H9 (cell line): Measurements from ENCODE around the gene PHF12. TPM values are rescaled to one million over a fixed set of nuclear protein-coding genes. Genes with fewer than 3 reads are reported as not detected.

ENCODE experiments used
- DNase-seq: peaks from one replicate; pipeline ENCODE4 v3.0.0-alpha.2; 2017
- H2AFZ ChIP-seq: one replicate; pipeline ENCODE4 v1.6.1; 2013; ENCODE audit warnings: mild to moderate bottlenecking, low read length, control low read depth, moderate library complexity
- H2AK5ac ChIP-seq: 2 replicates; pipeline ENCODE4 v1.6.1; 2013; ENCODE audit warnings: low read length, control low read depth, mixed read lengths; ENCODE audit not compliant: insufficient read length
- H2BK120ac ChIP-seq: one replicate; pipeline ENCODE4 v1.6.1; 2013; ENCODE audit warnings: low read depth, mild to moderate bottlenecking, low read length, control low read depth, inconsistent platforms; ENCODE audit not compliant: poor library complexity, severe bottlenecking
- H2BK12ac ChIP-seq: 2 replicates; pipeline ENCODE4 v1.6.1; 2013; ENCODE audit warnings: low read length, control low read depth, mixed read lengths, low read depth; ENCODE audit not compliant: insufficient read length
- H2BK15ac ChIP-seq: 2 replicates; pipeline ENCODE4 v1.6.1; 2013; ENCODE audit warnings: low read depth, low read length, control low read depth
- H2BK20ac ChIP-seq: one replicate; pipeline ENCODE4 v1.6.1; 2013; ENCODE audit warnings: low read depth, mild to moderate bottlenecking, low read length, control low read depth, inconsistent platforms; ENCODE audit not compliant: poor library complexity, severe bottlenecking
- H2BK5ac ChIP-seq: 2 replicates; pipeline ENCODE4 v1.6.1; 2013; ENCODE audit warnings: low read length, control low read depth, mixed read lengths; ENCODE audit not compliant: insufficient read length
- H3K14ac ChIP-seq: 2 replicates; pipeline ENCODE4 v1.6.1; 2013; ENCODE audit warnings: low read length, control low read depth; ENCODE audit not compliant: insufficient read depth
- H3K18ac ChIP-seq: 2 replicates; pipeline ENCODE4 v1.6.1; 2013; ENCODE audit warnings: low read depth, mild to moderate bottlenecking, mixed read lengths, low read length, control low read depth; ENCODE audit not compliant: insufficient read length
- H3K23ac ChIP-seq: 2 replicates; pipeline ENCODE4 v1.6.1; 2013; ENCODE audit warnings: low read length, control low read depth, mixed read lengths, low read depth; ENCODE audit not compliant: insufficient read length
- H3K23me2 ChIP-seq: 2 replicates; pipeline ENCODE4 v1.6.1; 2013; ENCODE audit warnings: low read depth, mild to moderate bottlenecking, mixed read lengths, low read length, control low read depth; ENCODE audit not compliant: insufficient read length, poor library complexity, severe bottlenecking
- H3K27ac ChIP-seq: 2 replicates; pipeline ENCODE4 v1.5.1; 2013; ENCODE audit warnings: low read length, control low read depth, mixed read lengths, low read depth; ENCODE audit not compliant: insufficient read length
- H3K27me3 ChIP-seq: 2 replicates; pipeline ENCODE4 v1.6.1; 2013; ENCODE audit warnings: low read length, control low read depth, inconsistent platforms; ENCODE audit not compliant: insufficient read depth
- H3K4ac ChIP-seq: 2 replicates; pipeline ENCODE4 v1.6.1; 2013; ENCODE audit warnings: low read depth, mild to moderate bottlenecking, control low read depth, inconsistent platforms, low read length, moderate library complexity
- H3K4me1 ChIP-seq: 2 replicates; pipeline ENCODE4 v1.6.1; 2013; ENCODE audit warnings: low read length, control low read depth, inconsistent platforms; ENCODE audit not compliant: insufficient read depth
- H3K4me2 ChIP-seq: 2 replicates; pipeline ENCODE4 v1.6.1; 2013; ENCODE audit warnings: low read length, control low read depth, mixed read lengths; ENCODE audit not compliant: insufficient read length, insufficient read depth
- H3K56ac ChIP-seq: 2 replicates; pipeline ENCODE4 v1.6.1; 2013; ENCODE audit warnings: low read depth, mild to moderate bottlenecking, mixed read lengths, low read length, control low read depth; ENCODE audit not compliant: insufficient read length
- H3K79me1 ChIP-seq: 2 replicates; pipeline ENCODE4 v1.6.1; 2013; ENCODE audit warnings: low read depth, mild to moderate bottlenecking, moderate library complexity, low read length, control low read depth, inconsistent platforms; ENCODE audit not compliant: insufficient read depth, poor library complexity, severe bottlenecking
- H3K79me2 ChIP-seq: 2 replicates; pipeline ENCODE4 v1.6.1; 2013; ENCODE audit warnings: low read length, control low read depth, inconsistent platforms; ENCODE audit not compliant: insufficient read depth
- H3K9ac ChIP-seq: 2 replicates; pipeline ENCODE4 v1.6.1; 2013; ENCODE audit warnings: low read length, control low read depth, mixed read lengths; ENCODE audit not compliant: insufficient read length; ENCODE audit errors: extremely low read depth
- H3K9me3 ChIP-seq: one replicate; pipeline ENCODE4 v1.6.1; 2013; ENCODE audit warnings: low read depth, low read length, inconsistent platforms; ENCODE audit not compliant: control insufficient read depth
- H3T11ph ChIP-seq: one replicate; pipeline ENCODE4 v1.6.1; 2013; ENCODE audit warnings: mild to moderate bottlenecking, low read length, control low read depth, inconsistent platforms
- H4K20me1 ChIP-seq: one replicate; pipeline ENCODE4 v1.6.1; 2013; ENCODE audit not compliant: control insufficient read depth, insufficient read length, insufficient read depth
- H4K5ac ChIP-seq: 2 replicates; pipeline ENCODE4 v1.6.1; 2013; ENCODE audit warnings: low read depth, mild to moderate bottlenecking, mixed read lengths, low read length, control low read depth; ENCODE audit not compliant: insufficient read length
- H4K8ac ChIP-seq: replicated peaks from 2 replicates; pipeline ENCODE4 v1.6.1; 2013; ENCODE audit warnings: low read length, control low read depth, mixed read lengths, low read depth; ENCODE audit not compliant: insufficient read length
- H4K91ac ChIP-seq: 2 replicates; pipeline ENCODE4 v1.6.1; 2013; ENCODE audit warnings: low read depth, mild to moderate bottlenecking, moderate library complexity, mixed read lengths, low read length, control low read depth; ENCODE audit not compliant: insufficient read length
- H3K27ac Mint-ChIP-seq, 3 experiments: 2 replicates in 2 of 3; 3 replicates in 1 of 3; pipeline ENCODE4 v1.8.0; 2020 to 2021; ENCODE audit warnings: mixed read lengths in 3 of 3, mild to moderate bottlenecking in 1 of 3, moderate library complexity in 1 of 3
- H3K27me3 Mint-ChIP-seq: 2 replicates; pipeline ENCODE4 v1.8.0; 2021; ENCODE audit warnings: low read depth, mild to moderate bottlenecking, moderate library complexity, mixed read lengths
- H3K36me3 Mint-ChIP-seq, 3 experiments: 2 replicates in 2 of 3; 3 replicates in 1 of 3; pipeline ENCODE4 v1.8.0; 2020 to 2021; ENCODE audit warnings: low read depth in 3 of 3, mixed read lengths in 3 of 3; ENCODE audit not compliant: insufficient read depth in 1 of 3
- H3K4me1 Mint-ChIP-seq, 2 experiments: 2 replicates each; pipeline ENCODE4 v1.8.0; 2020; ENCODE audit warnings: mixed read lengths in 2 of 2
- H3K4me3 Mint-ChIP-seq, 2 experiments: 2 replicates in 1 of 2; 3 replicates in 1 of 2; pipeline ENCODE4 v1.8.0; 2020 to 2021; ENCODE audit warnings: mild to moderate bottlenecking in 2 of 2, mixed read lengths in 2 of 2, moderate library complexity in 1 of 2
- H3K9me3 Mint-ChIP-seq, 2 experiments: 2 replicates in 1 of 2; 3 replicates in 1 of 2; pipeline ENCODE4 v1.8.0; 2020; ENCODE audit warnings: mild to moderate bottlenecking in 2 of 2, mixed read lengths in 2 of 2, moderate library complexity in 1 of 2
- WGBS: extraction: QIAGEN DNeasy Blood & Tissue Kit; methylation state at CpG from one replicate; pipeline ENCODE4 v1.1.7; 2013; ENCODE audit warnings: missing lambda C conversion rate, low lambda C conversion rate, mixed read lengths; ENCODE audit not compliant: insufficient read length; ENCODE audit errors: extremely low coverage; 5-methylcytosine and 5-hydroxymethylcytosine counted together
- total RNA-seq: library from RNA; stranded (reverse); gene quantifications from 2 replicates; pipeline ENCODE4 v1.2.1, GENCODE V29; 2021
- TF ChIP-seq, protein P1 (sequence below): fragments of 200-600 bp; sonication (generic); conservative IDR thresholded peaks from 3 replicates; pipeline ENCODE4 v1.8.0; 2021; ENCODE audit warnings: antibody characterized with exemption, mild to moderate bottlenecking

Gene PHF12
- total RNA-seq, 1 experiment from 2014 or later = 62.1 TPM

DNA sequence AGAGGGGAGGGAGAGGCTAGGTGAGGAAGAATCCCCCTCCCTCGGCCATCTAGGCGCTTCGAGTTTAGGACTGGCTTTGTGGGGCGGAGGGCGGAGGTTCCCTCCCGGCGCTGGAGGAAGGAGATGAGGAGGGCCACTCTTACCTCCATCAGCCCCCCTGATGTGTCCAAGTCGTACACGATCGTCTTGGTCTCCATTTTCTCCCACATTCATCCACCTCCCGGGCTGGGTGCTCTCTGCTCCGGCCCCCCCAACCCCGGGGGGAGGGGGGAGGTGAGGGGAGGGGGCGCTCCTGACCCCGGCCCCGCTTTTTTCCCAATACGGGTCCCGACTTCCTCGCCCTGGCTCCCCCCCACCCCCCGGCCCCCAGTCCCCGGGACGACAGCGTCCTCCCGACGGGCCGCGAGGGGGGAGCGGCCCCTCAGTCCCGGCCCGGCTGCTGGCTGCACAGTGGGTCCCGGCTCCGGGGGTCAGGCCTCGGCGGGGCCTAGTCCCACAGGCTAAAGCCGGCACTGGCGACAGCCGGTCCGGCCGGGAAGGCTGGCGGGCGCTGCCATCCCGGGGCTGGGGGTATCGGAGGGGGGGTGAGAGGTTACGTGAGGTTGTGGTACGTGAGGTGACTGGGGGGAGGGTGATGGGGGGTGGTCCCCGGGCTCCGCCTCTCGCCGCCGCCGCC is 428 bp downstream of the PHF12 start:
- no peaks in the 10 kb centered on the region for H3K27me3 ChIP-seq
- H3K4ac ChIP-seq = no peak overlapping the region; the same call in 1 of the 2 replicates
- H3K27ac ChIP-seq = peak overlapping the region; percentile 23
- H3K9ac ChIP-seq = peak overlapping the region; percentile 71
- H4K91ac ChIP-seq = no peak overlapping the region
- peak overlapping the region; percentile 64 for H3K18ac ChIP-seq
- H3K23ac ChIP-seq = no peak overlapping the region
- H2BK12ac ChIP-seq = no peak overlapping the region
- H3K4me1 ChIP-seq = peaks cover 7% of the 10 kb centered on the region; the same call in 1 of the 2 replicates
- peaks cover 36% of the 10 kb centered on the region for H3K79me2 ChIP-seq
- H3K9me3 Mint-ChIP-seq = no peaks in the 10 kb centered on the region
- no peaks in the 10 kb centered on the region for H3K9me3 ChIP-seq
- no peak overlapping the region for H2BK120ac ChIP-seq
- H2AK5ac ChIP-seq = no peak overlapping the region
- no peak overlapping the region for H2BK20ac ChIP-seq
- no peak for DNase-seq
- H3K79me1 ChIP-seq = no peaks in the 10 kb centered on the region
- no peaks in the 10 kb centered on the region for H4K20me1 ChIP-seq
- no peak overlapping the region for H4K8ac ChIP-seq
- H2BK15ac ChIP-seq = no peak overlapping the region; the same call in 1 of the 2 replicates
- H3K27me3 Mint-ChIP-seq = no peaks in the 10 kb centered on the region; the same call in 1 of the 2 replicates
- H3K4me2 ChIP-seq = peak overlapping the region; percentile 91
- peak overlapping the region; percentile 91 to 96 (median 96); a peak in 6 of 7 replicates for H3K27ac Mint-ChIP-seq
- TF ChIP-seq, protein P1, sequence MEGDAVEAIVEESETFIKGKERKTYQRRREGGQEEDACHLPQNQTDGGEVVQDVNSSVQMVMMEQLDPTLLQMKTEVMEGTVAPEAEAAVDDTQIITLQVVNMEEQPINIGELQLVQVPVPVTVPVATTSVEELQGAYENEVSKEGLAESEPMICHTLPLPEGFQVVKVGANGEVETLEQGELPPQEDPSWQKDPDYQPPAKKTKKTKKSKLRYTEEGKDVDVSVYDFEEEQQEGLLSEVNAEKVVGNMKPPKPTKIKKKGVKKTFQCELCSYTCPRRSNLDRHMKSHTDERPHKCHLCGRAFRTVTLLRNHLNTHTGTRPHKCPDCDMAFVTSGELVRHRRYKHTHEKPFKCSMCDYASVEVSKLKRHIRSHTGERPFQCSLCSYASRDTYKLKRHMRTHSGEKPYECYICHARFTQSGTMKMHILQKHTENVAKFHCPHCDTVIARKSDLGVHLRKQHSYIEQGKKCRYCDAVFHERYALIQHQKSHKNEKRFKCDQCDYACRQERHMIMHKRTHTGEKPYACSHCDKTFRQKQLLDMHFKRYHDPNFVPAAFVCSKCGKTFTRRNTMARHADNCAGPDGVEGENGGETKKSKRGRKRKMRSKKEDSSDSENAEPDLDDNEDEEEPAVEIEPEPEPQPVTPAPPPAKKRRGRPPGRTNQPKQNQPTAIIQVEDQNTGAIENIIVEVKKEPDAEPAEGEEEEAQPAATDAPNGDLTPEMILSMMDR = no peak
- peaks cover 11% of the 10 kb centered on the region for H3K23me2 ChIP-seq
- no peak overlapping the region for H4K5ac ChIP-seq
- H3K14ac ChIP-seq = peak overlapping the region; percentile 81
- no CpG with 5 or more reads among the region's 51 CpGs for WGBS
- H2BK5ac ChIP-seq = no peak overlapping the region
- no peak overlapping the region for H3K56ac ChIP-seq
- no peak overlapping the region for H3T11ph ChIP-seq
- H3K4me1 Mint-ChIP-seq = peaks cover 18 to 22% of the 10 kb centered on the region in 2 experiments
- H3K4me3 Mint-ChIP-seq = peak overlapping the region; percentile 92 to 96
- H3K36me3 Mint-ChIP-seq = peaks cover 10 to 34% (median 21%) of the 10 kb centered on the region in 3 experiments; a peak in 6 of 7 replicates
- no peak overlapping the region for H2AFZ ChIP-seq
